ENCODE data around the gene CHAC2.
A peak's percentile ranks its signal among the peaks of the same experiment; 100 is the strongest.

Gene CHAC2

GRCh38 chr2:53768242-53768542, 588 bp downstream of the CHAC2 start:
- no peak for TF ChIP-seq CTCF (IDR thresholded peaks at IDR 0.05)
- Mint-ChIP-seq H3K36me3 (ENCODE audit: low read depth) (peaks cover 46% of the 10 kb centered on the region), H3K4me1 (peaks cover 17% of the 10 kb centered on the region), H3K27ac (peak overlapping the region; percentile 77), H3K4me3 (peak overlapping the region; percentile 87), H3K27me3 (ENCODE audit: low read depth, poor library complexity) (no peaks in the 10 kb centered on the region), H3K9me3 (peaks cover 4% of the 10 kb centered on the region)
- peak; percentile 44 for DNase-seq

GRCh38 chr2:53769318-53769945, 1.8 kb downstream of the CHAC2 start:
- no peak for DNase-seq
- H3K27me3 Mint-ChIP-seq (ENCODE audit: low read depth, poor library complexity) = no peaks in the 10 kb centered on the region
- no peak for TF ChIP-seq CTCF (IDR thresholded peaks at IDR 0.05)
- no peak overlapping the region for H3K4me3 Mint-ChIP-seq
- no peak overlapping the region for H3K27ac Mint-ChIP-seq
- peaks cover 17% of the 10 kb centered on the region for H3K4me1 Mint-ChIP-seq
- H3K9me3 Mint-ChIP-seq = peaks cover 4% of the 10 kb centered on the region
- H3K36me3 Mint-ChIP-seq (ENCODE audit: low read depth) = peaks cover 42% of the 10 kb centered on the region

- DNase-seq = no peak
- Mint-ChIP-seq H3K27me3 (ENCODE audit: low read depth, poor library complexity) (no peaks in the 10 kb centered on the region), H3K4me3 (no peak overlapping the region), H3K36me3 (ENCODE audit: low read depth) (peaks cover 34% of the 10 kb centered on the region), H3K9me3 (peaks cover 4% of the 10 kb centered on the region), H3K27ac (no peak overlapping the region), H3K4me1 (peaks cover 17% of the 10 kb centered on the region)
- no peak for TF ChIP-seq CTCF (IDR thresholded peaks at IDR 0.05)
Observed at GRCh38 chr2:53770264-53770663, 2.7 kb downstream of the CHAC2 start.

GRCh38 chr2:53777134-53777533, 9.5 kb downstream of the CHAC2 start:
- Mint-ChIP-seq H3K27ac (no peak overlapping the region), H3K4me1 (no peaks in the 10 kb centered on the region), H3K4me3 (no peak overlapping the region), H3K27me3 (ENCODE audit: low read depth, poor library complexity) (no peaks in the 10 kb centered on the region), H3K9me3 (peaks cover 4% of the 10 kb centered on the region), H3K36me3 (ENCODE audit: low read depth) (peaks cover 64% of the 10 kb centered on the region)
- TF ChIP-seq CTCF (IDR thresholded peaks at IDR 0.05) = no peak
- no peak for DNase-seq

- H3K27ac Mint-ChIP-seq = no peak overlapping the region
- H3K9me3 Mint-ChIP-seq = no peaks in the 10 kb centered on the region
- no peak overlapping the region for H3K4me3 Mint-ChIP-seq
- no peak for DNase-seq
- no peak for TF ChIP-seq CTCF (IDR thresholded peaks at IDR 0.05)
- H3K27me3 Mint-ChIP-seq (ENCODE audit: low read depth, poor library complexity) = no peaks in the 10 kb centered on the region
- H3K4me1 Mint-ChIP-seq = peaks cover 10% of the 10 kb centered on the region
- peaks cover 62% of the 10 kb centered on the region for H3K36me3 Mint-ChIP-seq (ENCODE audit: low read depth)
Observed at GRCh38 chr2:53778536-53779162, 11.0 kb downstream of the CHAC2 start.

- Mint-ChIP-seq H3K4me1 (peaks cover 24% of the 10 kb centered on the region), H3K36me3 (ENCODE audit: low read depth) (peaks cover 54% of the 10 kb centered on the region), H3K4me3 (no peak overlapping the region), H3K27ac (no peak overlapping the region), H3K9me3 (no peaks in the 10 kb centered on the region), H3K27me3 (ENCODE audit: low read depth, poor library complexity) (no peaks in the 10 kb centered on the region)
- TF ChIP-seq CTCF (IDR thresholded peaks at IDR 0.05) = no peak
- no peak for DNase-seq
Observed at GRCh38 chr2:53780056-53780455, 12.5 kb downstream of the CHAC2 start.
